WTC11 (cell line): ENCODE data around the gene MICU2. TPM values are rescaled to one million over a fixed set of nuclear protein-coding genes. Genes with fewer than 3 reads are reported as not detected.

Experiments used
- ATAC-seq: fragments of 200-7000 bp; cut with Tn5 transposase; 2 replicates; pipeline ENCODE4 v1.10.0; 2021; ENCODE audit warnings: mild to moderate bottlenecking, moderate library complexity
- CTCF ChIA-PET: fragments of 300-600 bp; sonication (Branson Sonifier 250); formaldehyde crosslinking; loops from one replicate; lab custom pipeline; 2021; ENCODE audit warnings: antibody characterized with exemption; lab: Charles Lee
- POLR2A ChIA-PET: fragments of 350-600 bp; sonication (Branson Sonifier 250); formaldehyde crosslinking; loops from one replicate; lab custom pipeline; 2021; ENCODE audit warnings: antibody characterized with exemption; lab: Charles Lee
- DNase-seq: peaks from one replicate; pipeline ENCODE4 v3.0.0; 2021; ENCODE audit warnings: low spot score
- H3K27ac Mint-ChIP-seq: 2 replicates; pipeline ENCODE4 v1.8.0; 2021; ENCODE audit warnings: mixed read lengths
- H3K27me3 Mint-ChIP-seq: 2 replicates; pipeline ENCODE4 v1.8.0; 2021; ENCODE audit warnings: low read depth, mild to moderate bottlenecking, moderate library complexity, mixed read lengths
- H3K36me3 Mint-ChIP-seq: 2 replicates; pipeline ENCODE4 v1.8.0; 2021; ENCODE audit warnings: mixed read lengths
- H3K4me1 Mint-ChIP-seq: 2 replicates; pipeline ENCODE4 v1.8.0; 2022; ENCODE audit warnings: mixed read lengths
- H3K4me3 Mint-ChIP-seq: 2 replicates; pipeline ENCODE4 v1.8.0; 2021; ENCODE audit warnings: mild to moderate bottlenecking, moderate library complexity, mixed read lengths
- H3K9me3 Mint-ChIP-seq: 2 replicates; pipeline ENCODE4 v1.8.0; 2021; ENCODE audit warnings: mixed read lengths
- HMGA2 ChIP-seq: fragments of 250-450 bp; sonication (Bioruptor Pico); IDR thresholded peaks from 2 replicates; pipeline ENCODE4 v1.4.0; 2021; ENCODE audit warnings: mild to moderate bottlenecking, moderate library complexity
- OVOL2 ChIP-seq: fragments of 250-450 bp; sonication (Bioruptor Pico); IDR thresholded peaks from 2 replicates; pipeline ENCODE4 v1.9.0; 2021; ENCODE audit warnings: mild to moderate bottlenecking, borderline replicate concordance
- TEAD1 ChIP-seq: sonication (generic); formaldehyde crosslinking; IDR thresholded peaks from 2 replicates; pipeline ENCODE4 v1.8.0; 2022; ENCODE audit warnings: mild to moderate bottlenecking, missing genetic modification reagents
- ZNF138 ChIP-seq: sonication (generic); formaldehyde crosslinking; conservative IDR thresholded peaks from 2 replicates; pipeline ENCODE4 v1.8.1; 2022; ENCODE audit warnings: mild to moderate bottlenecking, moderate library complexity, missing genetic modification reagents
- ZNF317 ChIP-seq: sonication (generic); formaldehyde crosslinking; IDR thresholded peaks from 2 replicates; pipeline ENCODE4 v1.8.1; 2023; ENCODE audit warnings: low read depth, mild to moderate bottlenecking, moderate library complexity, missing genetic modification reagents, borderline replicate concordance
- total RNA-seq: library from RNA; stranded (reverse); gene quantifications from 3 replicates; pipeline ENCODE4 v1.2.3, GENCODE V29; 2021
- TF ChIP-seq, protein P1 (sequence below): sonication (generic); formaldehyde crosslinking; IDR thresholded peaks from 2 replicates; pipeline ENCODE4 v1.8.1; 2023; ENCODE audit warnings: mild to moderate bottlenecking, missing genetic modification reagents
- TF ChIP-seq, protein P2 (sequence below): fragments of 200-600 bp; IDR thresholded peaks from 2 replicates; pipeline ENCODE4 v1.8.0; 2022; ENCODE audit warnings: antibody characterized with exemption
- TF ChIP-seq, protein P3 (sequence below): fragments of 250-450 bp; sonication (Bioruptor Pico); IDR thresholded peaks from 2 replicates; pipeline ENCODE4 v1.9.0; 2021; ENCODE audit warnings: mild to moderate bottlenecking, borderline replicate concordance
- TF ChIP-seq, protein P4 (sequence below): sonication (generic); formaldehyde crosslinking; conservative IDR thresholded peaks from 2 replicates; pipeline ENCODE4 v1.8.1; 2022; ENCODE audit warnings: mild to moderate bottlenecking, missing genetic modification reagents
- TF ChIP-seq, protein P5 (sequence below): fragments of 250-450 bp; sonication (Bioruptor Pico); IDR thresholded peaks from 2 replicates; pipeline ENCODE4 v1.9.0; 2021; ENCODE audit warnings: mild to moderate bottlenecking
- TF ChIP-seq, protein P6 (sequence below): sonication (generic); formaldehyde crosslinking; IDR thresholded peaks from 2 replicates; pipeline ENCODE4 v1.8.0; 2023; ENCODE audit warnings: missing genetic modification reagents, mild to moderate bottlenecking, borderline replicate concordance

Gene MICU2
- total RNA-seq, 1 experiment from 2014 or later = 33.8 TPM

DNA sequence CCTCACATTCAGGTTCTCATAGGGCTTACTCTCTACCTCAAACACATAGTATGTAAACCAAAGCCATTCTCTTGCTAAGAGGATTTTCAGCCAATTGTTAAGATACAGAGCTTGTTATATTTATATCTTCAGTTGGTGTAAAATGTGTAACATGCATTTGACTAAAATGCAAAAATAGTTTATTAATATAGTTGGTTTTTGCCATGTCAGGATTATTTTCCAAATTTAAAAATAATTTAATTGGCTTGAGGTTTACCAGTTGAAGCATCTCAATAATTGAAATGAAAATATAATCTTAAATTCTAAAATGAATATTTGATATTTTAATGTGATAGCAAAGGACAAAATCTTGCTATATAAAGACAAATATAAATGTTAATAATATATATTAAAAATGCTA lies 7.2 kb downstream of the MICU2 start:
- H3K36me3 Mint-ChIP-seq = no peaks in the 10 kb centered on the region; the same call in 1 of the 2 replicates
- no peak for TF ChIP-seq ZNF138 (CRISPR knock-in tag)
- peak; percentile 46; the same call in 1 of the 2 replicates for TF ChIP-seq HMGA2 (CRISPR knock-in tag)
- TF ChIP-seq, protein P1, sequence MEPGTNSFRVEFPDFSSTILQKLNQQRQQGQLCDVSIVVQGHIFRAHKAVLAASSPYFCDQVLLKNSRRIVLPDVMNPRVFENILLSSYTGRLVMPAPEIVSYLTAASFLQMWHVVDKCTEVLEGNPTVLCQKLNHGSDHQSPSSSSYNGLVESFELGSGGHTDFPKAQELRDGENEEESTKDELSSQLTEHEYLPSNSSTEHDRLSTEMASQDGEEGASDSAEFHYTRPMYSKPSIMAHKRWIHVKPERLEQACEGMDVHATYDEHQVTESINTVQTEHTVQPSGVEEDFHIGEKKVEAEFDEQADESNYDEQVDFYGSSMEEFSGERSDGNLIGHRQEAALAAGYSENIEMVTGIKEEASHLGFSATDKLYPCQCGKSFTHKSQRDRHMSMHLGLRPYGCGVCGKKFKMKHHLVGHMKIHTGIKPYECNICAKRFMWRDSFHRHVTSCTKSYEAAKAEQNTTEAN (CRISPR knock-in tag) = no peak
- TF ChIP-seq, all 79 proteins: peak for 1
- Mint-ChIP-seq H3K9me3 (peaks cover 11% of the 10 kb centered on the region; the same call in 1 of the 2 replicates), H3K27ac (no peak overlapping the region), H3K27me3 (no peaks in the 10 kb centered on the region), H3K4me1 (peaks cover 38% of the 10 kb centered on the region), H3K4me3 (no peak overlapping the region)
- CTCF ChIA-PET = no interaction called here
- no peak for ATAC-seq
- POLR2A ChIA-PET = no interaction called here
- DNase-seq = no peak

DNA sequence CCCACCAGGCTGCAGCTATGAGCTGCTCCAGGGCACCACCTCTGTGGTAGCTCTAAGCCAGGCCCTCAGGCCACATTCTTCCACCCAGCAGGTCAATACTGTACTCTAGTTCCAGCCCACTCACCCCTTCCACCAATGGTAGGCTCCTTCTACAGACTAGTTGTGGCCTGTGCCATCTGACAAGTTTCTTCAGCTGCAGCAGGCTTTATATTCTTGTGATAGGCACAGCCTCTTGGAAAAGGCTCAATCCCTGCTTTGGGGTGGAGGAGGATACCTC lies 8.5 kb downstream of the MICU2 start:
- TF ChIP-seq ZNF317 (no peak), TEAD1 (no peak), OVOL2 (CRISPR knock-in tag) (no peak)
- TF ChIP-seq, protein P2, sequence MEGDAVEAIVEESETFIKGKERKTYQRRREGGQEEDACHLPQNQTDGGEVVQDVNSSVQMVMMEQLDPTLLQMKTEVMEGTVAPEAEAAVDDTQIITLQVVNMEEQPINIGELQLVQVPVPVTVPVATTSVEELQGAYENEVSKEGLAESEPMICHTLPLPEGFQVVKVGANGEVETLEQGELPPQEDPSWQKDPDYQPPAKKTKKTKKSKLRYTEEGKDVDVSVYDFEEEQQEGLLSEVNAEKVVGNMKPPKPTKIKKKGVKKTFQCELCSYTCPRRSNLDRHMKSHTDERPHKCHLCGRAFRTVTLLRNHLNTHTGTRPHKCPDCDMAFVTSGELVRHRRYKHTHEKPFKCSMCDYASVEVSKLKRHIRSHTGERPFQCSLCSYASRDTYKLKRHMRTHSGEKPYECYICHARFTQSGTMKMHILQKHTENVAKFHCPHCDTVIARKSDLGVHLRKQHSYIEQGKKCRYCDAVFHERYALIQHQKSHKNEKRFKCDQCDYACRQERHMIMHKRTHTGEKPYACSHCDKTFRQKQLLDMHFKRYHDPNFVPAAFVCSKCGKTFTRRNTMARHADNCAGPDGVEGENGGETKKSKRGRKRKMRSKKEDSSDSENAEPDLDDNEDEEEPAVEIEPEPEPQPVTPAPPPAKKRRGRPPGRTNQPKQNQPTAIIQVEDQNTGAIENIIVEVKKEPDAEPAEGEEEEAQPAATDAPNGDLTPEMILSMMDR = no peak
- TF ChIP-seq, protein P3, sequence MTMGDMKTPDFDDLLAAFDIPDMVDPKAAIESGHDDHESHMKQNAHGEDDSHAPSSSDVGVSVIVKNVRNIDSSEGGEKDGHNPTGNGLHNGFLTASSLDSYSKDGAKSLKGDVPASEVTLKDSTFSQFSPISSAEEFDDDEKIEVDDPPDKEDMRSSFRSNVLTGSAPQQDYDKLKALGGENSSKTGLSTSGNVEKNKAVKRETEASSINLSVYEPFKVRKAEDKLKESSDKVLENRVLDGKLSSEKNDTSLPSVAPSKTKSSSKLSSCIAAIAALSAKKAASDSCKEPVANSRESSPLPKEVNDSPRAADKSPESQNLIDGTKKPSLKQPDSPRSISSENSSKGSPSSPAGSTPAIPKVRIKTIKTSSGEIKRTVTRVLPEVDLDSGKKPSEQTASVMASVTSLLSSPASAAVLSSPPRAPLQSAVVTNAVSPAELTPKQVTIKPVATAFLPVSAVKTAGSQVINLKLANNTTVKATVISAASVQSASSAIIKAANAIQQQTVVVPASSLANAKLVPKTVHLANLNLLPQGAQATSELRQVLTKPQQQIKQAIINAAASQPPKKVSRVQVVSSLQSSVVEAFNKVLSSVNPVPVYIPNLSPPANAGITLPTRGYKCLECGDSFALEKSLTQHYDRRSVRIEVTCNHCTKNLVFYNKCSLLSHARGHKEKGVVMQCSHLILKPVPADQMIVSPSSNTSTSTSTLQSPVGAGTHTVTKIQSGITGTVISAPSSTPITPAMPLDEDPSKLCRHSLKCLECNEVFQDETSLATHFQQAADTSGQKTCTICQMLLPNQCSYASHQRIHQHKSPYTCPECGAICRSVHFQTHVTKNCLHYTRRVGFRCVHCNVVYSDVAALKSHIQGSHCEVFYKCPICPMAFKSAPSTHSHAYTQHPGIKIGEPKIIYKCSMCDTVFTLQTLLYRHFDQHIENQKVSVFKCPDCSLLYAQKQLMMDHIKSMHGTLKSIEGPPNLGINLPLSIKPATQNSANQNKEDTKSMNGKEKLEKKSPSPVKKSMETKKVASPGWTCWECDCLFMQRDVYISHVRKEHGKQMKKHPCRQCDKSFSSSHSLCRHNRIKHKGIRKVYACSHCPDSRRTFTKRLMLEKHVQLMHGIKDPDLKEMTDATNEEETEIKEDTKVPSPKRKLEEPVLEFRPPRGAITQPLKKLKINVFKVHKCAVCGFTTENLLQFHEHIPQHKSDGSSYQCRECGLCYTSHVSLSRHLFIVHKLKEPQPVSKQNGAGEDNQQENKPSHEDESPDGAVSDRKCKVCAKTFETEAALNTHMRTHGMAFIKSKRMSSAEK (CRISPR knock-in tag) = no peak
- TF ChIP-seq, protein P4, sequence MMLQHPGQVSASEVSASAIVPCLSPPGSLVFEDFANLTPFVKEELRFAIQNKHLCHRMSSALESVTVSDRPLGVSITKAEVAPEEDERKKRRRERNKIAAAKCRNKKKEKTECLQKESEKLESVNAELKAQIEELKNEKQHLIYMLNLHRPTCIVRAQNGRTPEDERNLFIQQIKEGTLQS = no peak
- TF ChIP-seq, protein P5, sequence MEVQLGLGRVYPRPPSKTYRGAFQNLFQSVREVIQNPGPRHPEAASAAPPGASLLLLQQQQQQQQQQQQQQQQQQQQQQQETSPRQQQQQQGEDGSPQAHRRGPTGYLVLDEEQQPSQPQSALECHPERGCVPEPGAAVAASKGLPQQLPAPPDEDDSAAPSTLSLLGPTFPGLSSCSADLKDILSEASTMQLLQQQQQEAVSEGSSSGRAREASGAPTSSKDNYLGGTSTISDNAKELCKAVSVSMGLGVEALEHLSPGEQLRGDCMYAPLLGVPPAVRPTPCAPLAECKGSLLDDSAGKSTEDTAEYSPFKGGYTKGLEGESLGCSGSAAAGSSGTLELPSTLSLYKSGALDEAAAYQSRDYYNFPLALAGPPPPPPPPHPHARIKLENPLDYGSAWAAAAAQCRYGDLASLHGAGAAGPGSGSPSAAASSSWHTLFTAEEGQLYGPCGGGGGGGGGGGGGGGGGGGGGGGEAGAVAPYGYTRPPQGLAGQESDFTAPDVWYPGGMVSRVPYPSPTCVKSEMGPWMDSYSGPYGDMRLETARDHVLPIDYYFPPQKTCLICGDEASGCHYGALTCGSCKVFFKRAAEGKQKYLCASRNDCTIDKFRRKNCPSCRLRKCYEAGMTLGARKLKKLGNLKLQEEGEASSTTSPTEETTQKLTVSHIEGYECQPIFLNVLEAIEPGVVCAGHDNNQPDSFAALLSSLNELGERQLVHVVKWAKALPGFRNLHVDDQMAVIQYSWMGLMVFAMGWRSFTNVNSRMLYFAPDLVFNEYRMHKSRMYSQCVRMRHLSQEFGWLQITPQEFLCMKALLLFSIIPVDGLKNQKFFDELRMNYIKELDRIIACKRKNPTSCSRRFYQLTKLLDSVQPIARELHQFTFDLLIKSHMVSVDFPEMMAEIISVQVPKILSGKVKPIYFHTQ = no peak
- TF ChIP-seq, protein P6, sequence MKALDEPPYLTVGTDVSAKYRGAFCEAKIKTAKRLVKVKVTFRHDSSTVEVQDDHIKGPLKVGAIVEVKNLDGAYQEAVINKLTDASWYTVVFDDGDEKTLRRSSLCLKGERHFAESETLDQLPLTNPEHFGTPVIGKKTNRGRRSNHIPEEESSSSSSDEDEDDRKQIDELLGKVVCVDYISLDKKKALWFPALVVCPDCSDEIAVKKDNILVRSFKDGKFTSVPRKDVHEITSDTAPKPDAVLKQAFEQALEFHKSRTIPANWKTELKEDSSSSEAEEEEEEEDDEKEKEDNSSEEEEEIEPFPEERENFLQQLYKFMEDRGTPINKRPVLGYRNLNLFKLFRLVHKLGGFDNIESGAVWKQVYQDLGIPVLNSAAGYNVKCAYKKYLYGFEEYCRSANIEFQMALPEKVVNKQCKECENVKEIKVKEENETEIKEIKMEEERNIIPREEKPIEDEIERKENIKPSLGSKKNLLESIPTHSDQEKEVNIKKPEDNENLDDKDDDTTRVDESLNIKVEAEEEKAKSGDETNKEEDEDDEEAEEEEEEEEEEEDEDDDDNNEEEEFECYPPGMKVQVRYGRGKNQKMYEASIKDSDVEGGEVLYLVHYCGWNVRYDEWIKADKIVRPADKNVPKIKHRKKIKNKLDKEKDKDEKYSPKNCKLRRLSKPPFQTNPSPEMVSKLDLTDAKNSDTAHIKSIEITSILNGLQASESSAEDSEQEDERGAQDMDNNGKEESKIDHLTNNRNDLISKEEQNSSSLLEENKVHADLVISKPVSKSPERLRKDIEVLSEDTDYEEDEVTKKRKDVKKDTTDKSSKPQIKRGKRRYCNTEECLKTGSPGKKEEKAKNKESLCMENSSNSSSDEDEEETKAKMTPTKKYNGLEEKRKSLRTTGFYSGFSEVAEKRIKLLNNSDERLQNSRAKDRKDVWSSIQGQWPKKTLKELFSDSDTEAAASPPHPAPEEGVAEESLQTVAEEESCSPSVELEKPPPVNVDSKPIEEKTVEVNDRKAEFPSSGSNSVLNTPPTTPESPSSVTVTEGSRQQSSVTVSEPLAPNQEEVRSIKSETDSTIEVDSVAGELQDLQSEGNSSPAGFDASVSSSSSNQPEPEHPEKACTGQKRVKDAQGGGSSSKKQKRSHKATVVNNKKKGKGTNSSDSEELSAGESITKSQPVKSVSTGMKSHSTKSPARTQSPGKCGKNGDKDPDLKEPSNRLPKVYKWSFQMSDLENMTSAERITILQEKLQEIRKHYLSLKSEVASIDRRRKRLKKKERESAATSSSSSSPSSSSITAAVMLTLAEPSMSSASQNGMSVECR (CRISPR knock-in tag) = no peak
- H3K27me3 Mint-ChIP-seq = no peaks in the 10 kb centered on the region
- peaks cover 11% of the 10 kb centered on the region; the same call in 1 of the 2 replicates for H3K9me3 Mint-ChIP-seq
- ChIA-PET CTCF (no interaction called here), POLR2A (interaction anchor here (0.7 to 1.0 kb wide), 2 partner anchors 8 to 318 kb away, joined by 3 to 4 read pairs; partner anchors contain the start of gene MICU2)
- peak overlapping the region; percentile 60 for H3K27ac Mint-ChIP-seq
- no peak for DNase-seq
- peaks cover 46% of the 10 kb centered on the region for H3K4me1 Mint-ChIP-seq
- no peaks in the 10 kb centered on the region; the same call in 1 of the 2 replicates for H3K36me3 Mint-ChIP-seq
- no peak overlapping the region for H3K4me3 Mint-ChIP-seq
- ATAC-seq = peak; percentile 24
